ENCODE measurements around the gene GPHA2.

Gene GPHA2

DNA sequence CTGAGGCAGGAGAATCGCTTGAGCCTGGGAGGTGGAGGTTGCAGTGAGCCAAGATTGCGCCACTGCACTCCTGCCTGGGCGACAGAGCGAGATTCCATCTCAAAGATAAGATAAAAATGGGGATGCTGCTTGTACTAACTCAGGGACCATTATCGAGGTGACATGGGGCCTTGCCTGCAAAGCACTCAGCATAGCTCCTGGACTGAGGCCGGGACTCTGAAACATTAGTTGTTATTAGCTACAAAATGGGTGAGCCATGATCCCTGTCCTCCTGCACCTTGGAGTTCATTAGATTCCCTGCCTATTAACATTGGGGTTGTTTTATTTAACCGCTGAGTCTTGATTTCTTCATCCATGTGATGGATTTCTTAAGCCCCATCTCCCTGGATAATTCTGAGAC is 6.1 kb downstream of the GPHA2 start:
- no peak for DNase-seq

DNA sequence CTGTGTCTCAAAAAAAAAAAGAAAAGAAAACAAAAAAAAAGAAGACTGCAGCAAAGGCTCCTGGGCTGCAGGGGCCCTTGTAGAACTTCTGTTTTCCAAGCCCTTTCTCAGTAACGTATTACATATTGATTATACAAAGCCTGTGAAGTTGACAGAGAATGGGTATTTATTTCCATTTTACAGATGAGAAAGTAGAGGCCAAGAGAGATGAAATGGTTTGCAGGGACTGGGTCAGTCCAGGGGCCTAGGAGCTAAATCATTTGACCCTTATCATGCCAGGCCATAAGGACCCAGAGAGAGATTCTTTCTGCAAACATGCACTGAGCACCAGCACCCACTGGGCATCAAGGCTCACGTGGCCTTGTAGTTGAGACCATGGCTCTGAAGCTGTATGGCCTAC is 6.7 kb downstream of the GPHA2 start:
- no peak for DNase-seq

DNA sequence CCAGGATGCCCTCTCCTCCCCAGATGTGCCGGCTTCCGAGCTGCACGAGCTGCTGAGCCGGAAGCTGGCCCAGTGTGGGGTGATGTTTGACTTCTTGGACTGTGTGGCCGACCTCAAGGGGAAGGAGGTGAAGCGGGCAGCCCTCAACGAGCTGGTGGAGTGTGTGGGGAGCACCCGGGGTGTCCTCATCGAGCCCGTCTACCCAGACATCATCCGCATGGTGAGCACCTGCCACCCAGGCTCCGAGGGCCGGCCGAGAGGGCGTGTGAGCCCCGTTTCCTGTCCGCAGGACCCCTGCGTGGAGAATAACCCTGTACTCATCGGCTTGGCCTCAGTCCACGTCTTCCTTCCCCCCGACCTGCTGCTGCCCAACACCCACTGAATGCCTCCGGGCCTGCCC is 9.0 kb downstream of the GPHA2 start:
- no peak for DNase-seq

DNA sequence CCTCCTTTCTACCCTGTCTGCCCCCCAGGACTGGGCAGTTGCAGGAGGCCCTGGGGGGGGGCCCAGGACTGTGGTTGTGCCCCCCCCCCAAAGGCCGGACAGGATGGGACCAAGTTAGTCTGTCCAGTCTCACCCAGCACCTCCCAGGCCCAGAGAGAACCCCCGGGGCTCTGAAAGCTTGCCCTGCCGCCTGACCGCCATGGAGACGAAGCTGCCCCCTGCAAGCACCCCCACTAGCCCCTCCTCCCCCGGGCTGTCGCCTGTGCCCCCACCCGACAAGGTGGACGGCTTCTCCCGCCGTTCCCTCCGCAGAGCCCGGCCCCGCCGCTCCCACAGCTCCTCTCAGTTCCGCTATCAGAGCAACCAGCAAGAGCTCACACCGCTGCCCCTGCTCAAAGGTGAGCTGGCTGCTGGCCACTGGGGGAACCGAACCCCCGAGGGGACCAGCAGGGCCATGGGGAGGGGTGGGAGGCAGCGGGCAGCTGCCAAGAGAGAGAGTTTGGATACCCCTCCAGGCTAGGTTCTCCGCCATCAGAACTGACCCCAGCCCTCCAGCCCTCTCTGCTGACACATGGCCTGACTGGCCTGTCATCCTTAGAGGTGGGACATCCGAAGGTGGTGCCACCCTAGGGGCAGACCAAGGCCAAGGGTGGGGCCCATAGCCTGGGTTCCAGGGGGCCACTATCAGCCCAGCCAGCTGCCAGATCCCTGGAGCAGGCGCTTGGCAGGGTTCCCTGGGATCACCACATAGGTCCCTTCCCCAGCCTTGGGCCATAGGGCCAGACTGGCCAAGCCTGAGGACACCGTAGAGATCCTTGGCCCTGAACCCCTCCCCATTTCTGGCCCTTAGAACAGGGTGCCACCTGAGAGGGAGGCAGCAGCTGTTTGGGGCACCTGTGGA is 9.9 kb downstream of the GPHA2 start:
- DNase-seq: no peak

DNA sequence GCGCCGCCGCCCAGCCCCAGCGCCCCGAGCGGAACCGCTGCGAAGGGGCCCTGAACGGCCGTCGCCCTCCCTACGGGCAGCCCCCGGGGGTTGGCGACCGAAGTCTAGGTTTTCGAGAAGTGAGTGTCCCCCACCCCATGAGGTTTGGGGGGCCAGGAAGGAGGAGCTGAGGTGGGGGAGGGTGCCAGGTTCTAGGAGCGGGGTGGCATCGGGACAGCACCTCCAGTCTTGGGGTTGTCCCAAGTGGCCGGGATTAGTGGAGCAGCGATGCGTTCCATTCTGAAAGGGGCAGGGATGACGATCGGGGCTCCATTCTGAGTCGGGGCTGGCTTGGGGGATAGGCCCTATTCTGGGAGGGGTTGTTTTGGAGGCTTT is 10.8 kb downstream of the GPHA2 start:
- no peak for DNase-seq

DNA sequence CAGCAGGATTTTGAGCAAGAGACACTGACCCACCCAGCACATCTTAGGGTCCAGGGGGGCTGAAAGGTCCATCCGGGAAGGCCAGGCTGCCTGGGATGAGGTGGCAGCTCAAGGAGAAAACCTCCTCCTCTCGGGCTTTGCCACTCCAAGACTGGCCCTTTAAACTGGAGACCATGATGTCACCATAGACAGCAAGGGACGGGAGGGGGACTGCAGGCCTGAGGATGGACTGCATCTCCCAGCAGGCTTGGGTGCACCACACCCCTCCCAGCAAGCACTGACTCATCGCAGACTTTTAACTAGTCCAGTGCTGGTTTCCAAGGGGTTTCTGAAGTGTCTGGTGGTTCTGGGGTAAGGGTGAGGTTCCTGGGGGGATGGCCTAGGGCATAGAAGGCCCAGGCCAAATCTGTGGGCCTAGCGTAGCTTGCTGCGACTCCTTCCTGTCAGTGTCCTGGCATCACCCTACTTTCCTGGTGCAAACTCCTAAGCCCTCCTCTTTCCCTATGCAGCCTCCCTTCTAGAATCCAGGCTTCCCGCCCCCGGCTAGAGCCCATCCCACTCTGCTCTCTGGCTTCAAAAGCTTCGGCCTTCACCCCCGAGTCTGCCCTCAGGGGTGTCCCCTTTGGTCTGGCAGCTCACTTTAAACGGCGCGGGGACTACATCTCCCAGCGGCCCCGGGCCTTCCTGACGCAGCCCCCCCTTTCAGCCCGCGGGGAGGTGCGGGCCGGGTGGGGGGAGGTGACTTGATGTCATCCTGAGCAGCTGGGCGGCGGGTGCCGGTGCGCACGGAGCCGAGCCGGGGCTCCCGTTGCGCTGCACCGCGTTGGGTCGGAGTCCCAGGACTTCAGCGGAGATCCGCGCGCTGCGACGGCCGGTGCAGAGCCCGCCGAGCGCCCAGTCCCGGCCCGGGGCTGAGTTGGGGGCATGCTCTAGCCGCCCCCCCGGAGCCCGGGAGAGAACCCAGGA is 11.5 kb downstream of the GPHA2 start, which contains the start of gene PPP2R5B:
PPP2R5B (plus strand) TSS at position 746 of the 966 bp plus-strand sequence. CDS start 1,046 bp downstream, outside the sequence.
- DNase-seq: peak; percentile 89

DNA sequence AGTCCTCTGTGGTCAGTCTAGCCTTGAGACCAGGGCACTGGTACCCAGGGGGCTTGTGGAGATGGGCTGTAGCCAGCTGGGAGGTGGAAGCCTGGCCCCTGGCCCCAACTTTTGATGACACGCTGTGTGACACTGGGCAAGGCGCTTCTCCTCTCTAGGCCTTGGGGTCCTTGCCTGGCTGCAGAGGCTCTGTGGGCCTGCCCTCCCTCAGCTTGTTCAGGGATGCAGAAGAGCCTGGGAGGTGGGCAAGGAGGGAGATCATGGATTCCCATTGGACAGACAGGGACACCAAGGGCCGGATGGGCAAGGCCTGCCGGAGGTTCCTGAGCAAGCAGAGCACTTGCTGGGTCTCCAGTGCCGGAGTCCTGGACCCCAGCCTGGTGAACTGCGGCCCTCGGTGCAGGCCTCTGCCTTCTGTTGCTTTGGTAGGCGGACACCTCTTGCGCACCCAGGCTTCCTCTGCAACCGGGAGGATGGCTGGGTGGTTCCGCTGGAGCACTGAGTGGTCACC is 12.5 kb downstream of the GPHA2 start:
- no peak for DNase-seq

DNA sequence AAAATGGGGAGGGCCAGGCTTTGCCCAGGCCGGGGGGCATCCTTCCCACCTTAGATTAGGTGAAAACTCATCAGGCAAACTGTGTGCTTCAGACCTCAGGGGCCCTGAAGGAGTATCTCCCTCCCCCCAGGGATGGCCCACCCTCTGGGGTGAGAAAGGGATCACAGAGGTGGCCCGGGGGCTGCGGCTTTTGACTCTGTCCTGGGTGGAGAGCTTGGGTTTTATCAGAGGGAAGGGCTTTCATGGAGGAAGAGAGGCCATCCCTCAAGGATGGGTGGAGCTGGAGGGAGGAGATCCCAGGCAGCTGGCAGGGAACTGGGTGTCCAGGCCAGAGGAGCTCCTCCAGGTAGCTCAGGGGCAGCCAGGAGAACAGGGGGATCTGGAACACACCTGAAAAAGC is 14.3 kb downstream of the GPHA2 start:
- DNase-seq: no peak

DNA sequence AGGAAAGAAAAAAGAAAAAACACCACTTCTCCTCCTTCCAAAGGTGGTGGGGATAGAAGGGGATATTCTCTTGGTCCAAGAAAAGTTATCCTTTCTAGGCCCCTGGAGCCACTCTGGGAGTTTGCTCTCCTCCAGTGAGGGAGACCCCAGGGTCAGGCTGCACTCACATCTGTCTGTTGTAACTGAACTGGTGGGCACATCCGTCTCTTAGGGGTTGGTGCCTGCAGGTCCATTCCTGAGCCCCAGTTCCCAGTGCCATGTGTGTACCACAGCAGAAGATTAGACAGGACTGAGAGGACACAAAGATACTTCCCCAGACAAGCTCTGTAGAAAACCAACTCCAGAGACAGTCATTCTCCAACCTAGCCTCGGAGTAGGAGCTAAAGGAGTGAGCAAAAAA is 15.6 kb downstream of the GPHA2 start:
- no peak for DNase-seq

DNA sequence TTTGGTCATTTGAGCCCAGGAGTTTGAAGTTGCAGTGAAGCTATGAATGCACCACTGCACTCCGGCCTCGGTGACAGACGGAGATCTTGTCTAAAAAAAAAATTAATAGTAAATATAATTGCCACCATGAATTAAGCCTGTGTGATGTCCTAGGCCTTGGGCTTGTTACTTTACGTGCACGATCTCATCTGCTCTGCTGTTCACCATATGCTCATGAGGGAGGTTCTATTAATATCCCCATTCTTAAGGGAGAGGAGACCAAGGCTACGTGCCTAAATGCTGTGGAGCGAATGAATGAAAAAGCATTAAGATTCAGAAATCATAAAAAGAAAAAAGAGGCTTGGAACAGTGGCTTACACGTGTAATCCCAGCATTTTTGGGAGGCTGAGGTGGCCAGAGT is 16.1 kb downstream of the GPHA2 start:
- DNase-seq: no peak

DNA sequence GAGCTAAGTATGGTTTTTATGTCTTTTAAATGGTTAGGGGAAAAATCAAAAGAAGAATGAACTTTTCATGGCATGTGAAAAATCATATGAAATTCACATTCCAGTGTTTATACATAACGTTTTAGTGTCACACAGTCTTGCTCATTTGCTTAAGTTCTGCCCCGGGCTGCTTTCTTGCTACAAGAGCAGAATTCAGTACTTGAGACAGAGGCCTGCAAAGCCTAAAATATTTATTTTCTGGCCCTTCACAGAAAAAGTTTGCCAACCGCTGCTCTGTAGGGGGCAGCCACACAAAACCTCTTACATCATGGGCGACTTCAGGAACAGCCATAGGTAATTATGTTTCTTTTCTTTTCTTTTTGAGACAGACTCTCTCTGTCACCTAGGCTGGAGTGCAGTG is 17.7 kb downstream of the GPHA2 start:
- no peak for DNase-seq

DNA sequence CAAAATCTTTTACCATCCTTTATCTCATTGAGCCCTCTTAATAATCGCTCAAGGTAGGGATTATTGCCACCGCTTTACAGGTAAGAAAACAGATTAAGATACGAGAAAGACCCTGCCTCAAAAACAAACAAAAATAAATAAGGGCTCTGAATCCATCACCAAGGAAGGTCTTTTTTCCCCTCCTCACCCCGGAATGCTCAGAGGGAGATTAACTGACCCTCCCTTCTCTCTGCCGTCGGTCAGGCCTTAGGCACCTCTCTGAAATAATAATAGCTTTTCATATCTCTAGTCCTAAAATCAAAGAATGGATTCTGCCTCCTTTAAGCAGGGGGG is 18.1 kb downstream of the GPHA2 start:
- no peak for DNase-seq

DNA sequence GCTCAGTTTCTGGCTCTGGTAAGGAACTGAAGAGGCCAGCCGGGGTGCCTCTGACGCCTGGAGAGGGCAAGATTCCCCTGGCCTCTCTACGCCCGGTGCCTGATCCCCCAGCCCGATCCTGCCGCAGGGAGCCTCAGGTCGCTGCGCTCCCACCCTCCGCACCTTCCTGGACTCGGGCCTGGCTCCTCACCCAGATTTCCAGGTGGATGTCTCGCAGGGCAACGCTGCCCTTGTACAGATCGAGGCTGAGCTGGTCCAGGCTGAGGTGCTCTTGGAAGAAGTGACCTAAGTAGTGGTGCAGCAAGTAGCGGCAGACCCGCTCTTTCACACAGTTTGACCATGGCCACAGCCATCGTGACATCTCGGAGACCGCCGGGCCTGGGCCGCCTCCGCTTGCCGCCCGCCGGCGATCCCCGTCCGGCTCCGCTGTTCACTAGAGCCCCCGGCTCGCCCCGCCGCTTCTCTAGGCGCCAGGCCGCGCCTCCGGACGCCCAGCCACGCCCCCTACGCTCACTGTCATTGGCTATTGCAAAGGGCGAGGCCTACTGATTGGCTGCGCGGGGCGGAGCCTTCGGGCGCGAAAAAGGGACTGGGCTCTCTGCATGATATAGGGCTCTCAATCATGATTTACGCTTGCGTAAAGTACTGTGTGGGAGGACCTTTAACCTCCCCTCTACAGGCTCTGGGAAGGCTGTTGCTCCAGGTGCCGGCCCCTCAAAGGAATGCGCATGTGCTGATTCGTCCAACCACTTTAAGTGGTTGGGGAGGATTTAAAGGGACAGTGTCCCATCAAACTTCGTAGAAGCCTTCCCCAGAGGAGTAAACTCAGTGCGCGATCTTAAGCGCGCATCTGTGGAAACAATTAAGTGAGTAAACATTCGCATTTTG is 18.7 kb downstream of the GPHA2 start, which contains the start of gene ATG2A:
ATG2A (minus strand) TSS at position 435 of the 888 bp plus-strand sequence; CDS start at position 361, 74 bp downstream.
- peak; percentile 98 to 99 for DNase-seq

DNA sequence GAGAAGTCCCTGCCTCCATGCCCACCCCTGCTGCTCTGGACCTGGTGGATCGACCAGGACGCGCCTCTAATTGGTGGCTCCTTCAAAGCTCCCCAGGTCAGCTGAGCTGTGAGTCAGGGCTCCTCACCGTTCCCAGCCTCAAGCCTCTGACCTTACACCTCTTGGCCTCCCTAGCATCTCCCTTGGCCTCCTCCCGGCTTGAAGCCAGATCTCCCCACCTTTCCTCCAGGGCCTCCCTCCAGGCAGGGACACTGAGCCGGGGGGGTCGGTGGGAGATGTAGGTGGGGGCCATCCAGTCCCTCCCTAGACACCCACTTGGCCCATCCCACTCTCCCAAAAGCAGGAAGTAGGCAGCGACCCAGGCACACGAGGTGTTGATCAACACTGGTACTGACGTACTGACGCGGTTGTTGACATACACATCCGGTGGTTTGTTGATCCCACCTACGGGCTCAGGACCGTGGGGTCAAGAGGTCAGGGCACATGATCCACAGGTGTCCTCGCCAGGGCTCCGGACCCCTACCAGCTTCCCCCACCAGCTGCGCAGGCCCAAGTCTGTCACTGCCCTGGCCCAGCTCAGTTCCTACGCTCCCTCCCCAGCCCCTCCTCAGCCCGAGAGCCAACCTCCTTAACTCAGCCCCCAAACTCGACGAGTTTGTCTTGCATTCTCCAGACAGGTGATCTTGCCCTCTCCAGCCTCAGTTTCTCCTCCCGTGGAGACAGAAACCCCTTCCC is 19.5 kb downstream of the GPHA2 start:
- DNase-seq: peak; percentile 13 to 27

DNA sequence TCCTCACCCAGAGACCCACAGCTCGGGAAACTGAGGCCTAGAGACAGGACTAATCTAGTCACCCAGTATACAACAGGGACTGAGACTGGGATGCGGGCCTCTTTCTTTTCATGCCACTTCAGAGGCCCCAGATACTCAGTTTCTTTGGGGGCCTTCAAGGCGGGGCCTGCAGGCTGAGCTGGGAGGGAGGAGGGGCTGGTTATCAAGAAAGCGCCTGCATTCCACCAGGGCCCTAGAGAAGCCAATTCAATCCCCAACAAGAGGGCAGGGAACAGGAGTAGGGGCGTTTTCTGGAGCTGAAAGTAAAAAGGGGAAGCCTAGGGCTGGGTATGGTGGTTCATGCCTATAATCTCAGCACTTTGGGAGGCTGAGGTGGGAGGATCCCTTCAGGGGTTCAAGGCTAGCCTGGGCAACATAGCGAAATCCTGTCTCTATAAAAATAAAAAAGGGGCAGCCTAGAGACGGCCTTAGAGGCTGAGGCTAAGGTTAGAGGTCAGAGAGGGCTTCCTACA is 20.3 kb downstream of the GPHA2 start:
- DNase-seq: no peak

DNA sequence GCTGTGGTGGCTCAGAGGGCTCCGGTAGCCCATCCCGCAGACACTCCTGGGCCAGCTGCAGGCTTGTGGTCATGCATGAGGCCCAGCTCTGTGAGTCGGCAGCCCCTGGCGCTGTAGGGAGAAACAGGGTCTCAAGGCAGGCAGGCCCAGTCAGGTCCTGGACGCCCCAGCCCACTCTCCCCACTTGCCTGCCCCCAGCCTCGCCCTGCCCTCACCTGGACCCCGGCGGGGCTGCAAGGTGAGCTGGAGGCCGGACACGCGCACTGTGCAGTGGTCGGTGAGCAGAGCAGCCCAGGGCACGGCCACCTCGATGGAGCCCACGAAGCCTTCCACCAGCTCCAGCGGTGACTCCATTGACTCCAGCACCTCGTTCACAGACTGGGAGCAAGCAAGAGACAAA is 21.6 kb downstream of the GPHA2 start:
- no peak for DNase-seq

DNA sequence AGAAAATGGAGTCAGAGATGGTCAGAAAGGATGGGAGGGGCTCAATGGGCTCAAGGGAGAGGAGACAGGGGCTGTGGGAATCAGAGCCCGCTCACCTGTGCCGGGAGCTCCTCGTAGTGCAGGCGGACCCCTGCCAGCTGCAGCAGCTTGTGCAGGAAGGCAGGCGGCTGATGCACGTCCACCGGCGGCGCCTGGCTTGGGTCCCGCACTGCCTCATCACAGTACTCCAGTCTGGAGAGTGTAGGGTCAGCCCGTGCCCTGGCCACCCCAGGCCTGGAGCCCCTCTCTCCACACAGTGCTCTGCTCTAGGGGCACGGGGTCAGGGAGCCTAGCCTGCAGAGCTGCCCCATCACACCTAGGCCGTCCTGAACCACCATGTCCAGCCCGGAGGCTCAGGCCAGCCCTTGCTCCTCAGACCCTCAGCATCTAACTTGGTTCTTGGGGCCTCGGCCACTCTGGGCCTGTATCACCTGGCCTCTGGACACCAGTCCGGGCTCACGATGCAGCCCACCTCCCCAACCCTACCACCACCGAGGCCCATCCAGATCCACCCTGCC is 22.4 kb downstream of the GPHA2 start:
- no peak for DNase-seq

DNA sequence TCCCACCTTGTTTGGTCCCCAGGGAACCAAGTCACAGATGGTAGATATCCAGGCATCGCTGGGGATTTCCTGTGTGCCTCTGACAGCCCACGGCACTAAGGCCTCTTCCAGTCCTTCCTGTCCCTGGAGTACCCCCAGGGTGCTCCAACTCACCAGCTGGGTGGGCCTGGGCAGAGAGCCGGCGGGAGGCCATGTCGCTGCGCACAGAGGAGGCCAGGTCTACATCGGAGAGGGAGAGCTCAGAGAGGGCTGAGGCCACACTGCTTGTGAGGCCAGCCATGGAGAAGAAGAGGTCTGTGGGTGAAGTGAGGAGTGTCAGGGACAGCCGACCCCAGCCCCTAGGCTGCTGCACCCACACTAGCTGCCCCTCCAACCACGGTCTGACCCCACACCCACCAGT is 24.0 kb downstream of the GPHA2 start:
- no peak for DNase-seq

DNA sequence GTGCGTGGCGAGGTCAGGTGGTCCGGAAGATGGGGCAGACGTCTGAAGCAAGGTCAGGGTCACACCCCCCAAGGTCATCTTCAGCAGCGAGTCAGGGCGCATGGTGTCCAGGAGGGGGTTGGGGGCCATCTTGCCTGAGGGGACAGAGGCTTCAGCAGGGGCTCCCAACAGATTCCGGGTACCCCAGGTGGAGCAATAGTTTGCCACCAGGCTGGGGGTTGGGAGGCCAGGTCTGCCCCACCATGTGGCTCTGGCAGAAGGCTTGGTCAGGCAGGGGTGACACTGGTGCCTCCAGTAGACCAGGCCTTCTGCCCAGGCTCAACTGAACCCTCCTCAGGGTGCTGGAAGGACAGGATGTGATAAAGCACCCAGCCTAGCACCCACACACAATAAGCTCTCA is 24.6 kb downstream of the GPHA2 start:
- DNase-seq: no peak

DNA sequence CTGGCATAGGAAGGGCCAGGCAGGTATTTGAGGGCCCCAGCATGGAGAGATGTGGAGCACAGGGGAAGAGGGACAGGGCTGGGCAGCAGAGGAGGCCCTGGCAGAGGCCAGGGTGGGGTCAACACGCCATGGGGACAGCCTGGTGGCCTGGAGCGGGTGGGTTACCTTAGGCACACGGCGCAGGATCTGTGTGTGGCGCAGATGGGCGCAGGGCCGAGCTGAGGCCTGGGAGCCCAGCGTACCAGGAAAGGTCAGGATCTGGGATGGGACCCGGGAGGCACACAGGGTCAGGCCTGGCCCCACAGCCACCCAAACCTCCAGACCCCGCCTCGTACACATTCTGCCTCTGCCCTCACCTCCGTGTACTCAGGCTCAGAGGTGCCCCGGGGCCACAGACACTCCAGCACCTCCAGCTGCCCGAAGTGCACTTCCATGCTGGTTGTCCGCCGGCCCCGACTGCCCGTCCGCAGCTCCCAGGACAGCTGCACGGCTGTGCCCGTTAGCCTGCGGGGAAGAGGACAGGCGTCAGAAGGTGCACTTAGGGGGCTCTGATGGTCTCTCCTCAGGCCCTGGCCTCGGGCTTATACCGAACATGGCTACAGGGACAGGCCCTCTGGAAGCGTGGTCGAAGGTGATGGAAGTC is 25.1 kb downstream of the GPHA2 start:
- no peak for DNase-seq

Data from stimulated activated CD4-positive, alpha-beta T cell treated with anti-CD3 and anti-CD28 coated beads, Interleukin-4, amount 100 ng/mL, for 4 hours (primary cell).